ENCODE data around the gene ACP3. TPM values are rescaled to one million over a fixed set of nuclear protein-coding genes. Genes with fewer than 3 reads are reported as not detected.

ACP3 gene
- total and polyA plus RNA-seq, 2 of the 4 experiments (the other 2 are of a cell fraction) = 0.36 to 0.54 TPM

DNA sequence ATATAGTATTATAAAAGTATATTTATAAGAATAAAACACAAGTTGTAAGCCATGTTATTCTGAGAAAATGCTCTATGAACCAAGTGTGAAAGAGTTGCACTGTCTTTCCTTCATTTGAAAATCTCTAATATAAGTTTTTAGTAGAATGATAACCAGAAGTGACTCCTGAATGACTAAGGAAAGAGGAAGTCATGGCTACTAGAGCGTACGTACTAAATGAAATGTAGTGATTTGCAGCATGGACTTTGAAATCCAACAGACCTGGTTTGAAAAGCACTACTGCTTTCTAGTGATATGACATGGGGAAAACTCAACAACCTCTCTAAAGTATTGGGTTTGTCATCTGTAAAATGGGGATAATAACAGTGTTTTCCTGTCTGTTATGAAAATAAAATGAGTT, 89.8 kb downstream of the ACP3 start:
- no TSS peak for BruUV-seq (replicated peaks)
- Histone ChIP-seq H3K4me3 (ENCODE audit: insufficient read depth, low read depth, low read length) (no peak overlapping the region), H3K56ac (ENCODE audit: extremely low read depth, insufficient read depth, low read length) (no peak overlapping the region), H3K4ac (ENCODE audit: low read depth, low read length) (no peak overlapping the region), H2BK120ac (ENCODE audit: low read depth, low read length) (no peak overlapping the region), H2AK9ac (replicated peaks; ENCODE audit: low read depth, low read length, poor library complexity) (no peak overlapping the region), H3K9me1 (ENCODE audit: insufficient read depth, low read length) (no peaks in the 10 kb centered on the region), H4K20me1 (ENCODE audit: insufficient read depth, low read length) (no peaks in the 10 kb centered on the region), H2BK15ac (ENCODE audit: low read depth, low read length) (no peak overlapping the region), H4K5ac (ENCODE audit: low read depth, low read length) (no peak overlapping the region), H3K23ac (ENCODE audit: low read depth, low read length) (no peak overlapping the region), H3K18ac (ENCODE audit: low read depth, low read length) (no peak overlapping the region), H3K79me1 (ENCODE audit: low read depth in 1 of 2, low read length in 2 of 2) (no peaks in the 10 kb centered on the region), H2AK5ac (ENCODE audit: low read depth, low read length) (no peak overlapping the region), H3K27me3 (ENCODE audit: control insufficient read depth, insufficient read depth, low read length) (peaks cover 2% of the 10 kb centered on the region), H3K14ac (replicated peaks; ENCODE audit: low read depth, low read length) (no peak overlapping the region), H3K9ac (ENCODE audit: low read depth, low read length) (no peak overlapping the region), H4K8ac (ENCODE audit: low read depth in 2 of 2, low read length in 2 of 2) (no peak overlapping the region), H3K4me2 (ENCODE audit: low read depth, low read length) (no peak overlapping the region), H4K91ac (ENCODE audit: insufficient read depth, low read depth, low read length) (no peak overlapping the region), H2BK5ac (ENCODE audit: low read depth, low read length, poor library complexity, severe bottlenecking) (no peak overlapping the region), H3K36me3 (ENCODE audit: control insufficient read depth, insufficient read depth, low read length) (no peaks in the 10 kb centered on the region), H3K4me1 (ENCODE audit: control insufficient read depth, insufficient read depth, low read length) (no peaks in the 10 kb centered on the region), H2AFZ (replicated peaks; ENCODE audit: low read length, poor library complexity) (no peak overlapping the region), H2BK20ac (ENCODE audit: low read depth, low read length) (no peak overlapping the region), H3K27ac (ENCODE audit: insufficient read depth, low read length) (no peak overlapping the region), H3K9me3 (ENCODE audit: control insufficient read depth, insufficient read depth, low read length) (no peaks in the 10 kb centered on the region)
- ChIA-PET POLR2A (ENCODE audit: unreplicated experiment) (no interaction called here), CTCF (no interaction called here)
- ATAC-seq (ENCODE audit: low read depth) (no peak), DNase-seq (no peak)
- WGBS, 2 experiments (ENCODE audit: extremely low coverage in 2 of 2, insufficient read length in 1 of 2) = no CpG with 5 or more reads among the region's 2 CpGs
- intact Hi-C loops (cut with micrococcal nuclease) (no loop called here), dilution Hi-C loops (cut with HindIII; ENCODE audit: low sequenced_read_pairs, unreplicated experiment) (no loop called here), in situ Hi-C loops (cut with MboI; ENCODE audit: low sequenced_read_pairs) (no loop called here)
- TF ChIP-seq, protein P1, sequence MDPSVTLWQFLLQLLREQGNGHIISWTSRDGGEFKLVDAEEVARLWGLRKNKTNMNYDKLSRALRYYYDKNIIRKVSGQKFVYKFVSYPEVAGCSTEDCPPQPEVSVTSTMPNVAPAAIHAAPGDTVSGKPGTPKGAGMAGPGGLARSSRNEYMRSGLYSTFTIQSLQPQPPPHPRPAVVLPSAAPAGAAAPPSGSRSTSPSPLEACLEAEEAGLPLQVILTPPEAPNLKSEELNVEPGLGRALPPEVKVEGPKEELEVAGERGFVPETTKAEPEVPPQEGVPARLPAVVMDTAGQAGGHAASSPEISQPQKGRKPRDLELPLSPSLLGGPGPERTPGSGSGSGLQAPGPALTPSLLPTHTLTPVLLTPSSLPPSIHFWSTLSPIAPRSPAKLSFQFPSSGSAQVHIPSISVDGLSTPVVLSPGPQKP (IDR thresholded peaks at IDR 0.05; ENCODE audit: borderline replicate concordance, low read depth, low read length) = no peak
- TF ChIP-seq BHLHE40 (IDR thresholded peaks at IDR 0.05; ENCODE audit: low read depth, low read length) = no peak

Other genes starting within 250 kb of the ACP3 start
- gene DNAJC13, start 100.1 kb downstream of the ACP3 start, total RNA-seq (2012; rRNA removed) = 48.6 and 67.8 TPM in 2 replicates
- gene DNAJC13, start 100.1 kb downstream of the ACP3 start, polyA plus RNA-seq (2012; rRNA removed) = 13.7 and 16.4 TPM in 2 replicates